HCT116 (cell line): Measurements from ENCODE around the gene MCRIP2.

ENCODE experiments used
- EZH2 ChIP-seq: fragments of 200-600 bp; sonication (generic); IDR thresholded peaks from 2 replicates; pipeline ENCODE4 v1.6.1; 2017; ENCODE audit warnings: antibody characterized with exemption, mixed run types
- EZH2phosphoT487 ChIP-seq: fragments of 200-600 bp; IDR thresholded peaks from 2 replicates; pipeline ENCODE4 v1.6.1; 2018; ENCODE audit warnings: antibody characterized with exemption, borderline replicate concordance
- POLR2A ChIP-seq: IDR thresholded peaks from 2 replicates; pipeline ENCODE4 v1.7.0; 2011; ENCODE audit warnings: borderline replicate concordance; ENCODE audit not compliant: insufficient read depth, insufficient read length; ENCODE audit errors: extremely low read depth

- no peak for TF ChIP-seq EZH2
- no peak for TF ChIP-seq POLR2A
- no peak for TF ChIP-seq EZH2phosphoT487
Measured at GRCh38 chr16:621526-622105, 20.0 kb upstream of the MCRIP2 start.
